HepG2 (cell line): ENCODE measurements around the gene DLL3. TPM values are rescaled to one million over a fixed set of nuclear protein-coding genes. Genes with fewer than 3 reads are reported as not detected.

Source experiments
- ATAD3A ChIP-seq: sonication (generic); formaldehyde crosslinking; IDR thresholded peaks from 2 replicates; pipeline ENCODE4 v1.4.0; 2020; ENCODE audit warnings: missing genetic modification reagents
- CBX5 ChIP-seq: sonication (generic); formaldehyde crosslinking; IDR thresholded peaks from 2 replicates; pipeline ENCODE4 v1.4.0; 2020; ENCODE audit warnings: missing genetic modification reagents, borderline replicate concordance
- CCDC6 ChIP-seq: sonication (generic); formaldehyde crosslinking; IDR thresholded peaks from 2 replicates; pipeline ENCODE4 v1.8.1; 2022; ENCODE audit warnings: mild to moderate bottlenecking, missing genetic modification reagents, moderate library complexity
- CHD2 ChIP-seq: IDR thresholded peaks from 2 replicates; pipeline ENCODE4 v1.6.1; 2011; ENCODE audit warnings: low read depth, low read length, improper control_type of control experiment
- FOSL1 ChIP-seq: sonication (generic); formaldehyde crosslinking; IDR thresholded peaks from 2 replicates; pipeline ENCODE4 v1.9.0; 2021; ENCODE audit warnings: missing genetic modification reagents, borderline replicate concordance
- GTF3A ChIP-seq: sonication (generic); formaldehyde crosslinking; conservative IDR thresholded peaks from 2 replicates; pipeline ENCODE4 v1.4.0; 2020; ENCODE audit warnings: mild to moderate bottlenecking, missing genetic modification reagents
- HCFC1 ChIP-seq: fragments of 150-350 bp; IDR thresholded peaks from 2 replicates; pipeline ENCODE4 v1.6.1; 2014; ENCODE audit warnings: low read depth, low read length
- MYC ChIP-seq: sonication (generic); formaldehyde crosslinking; IDR thresholded peaks from 2 replicates; pipeline ENCODE4 v1.9.0; 2021; ENCODE audit warnings: missing genetic modification reagents, borderline replicate concordance
- ONECUT2 ChIP-seq: sonication (generic); formaldehyde crosslinking; IDR thresholded peaks from 2 replicates; pipeline ENCODE4 v1.4.0; 2020; ENCODE audit warnings: missing genetic modification reagents
- PCBP1 ChIP-seq: fragments of 200-400 bp; formaldehyde crosslinking; IDR thresholded peaks from 2 replicates; pipeline ENCODE4 v1.6.1; 2017; ENCODE audit warnings: mild to moderate bottlenecking, low read depth, low read length, borderline replicate concordance
- RAD51 ChIP-seq: fragments of 450-650 bp; IDR thresholded peaks from 2 replicates; pipeline ENCODE4 v1.6.1; 2016; ENCODE audit warnings: borderline replicate concordance
- SOX5 ChIP-seq: IDR thresholded peaks from 2 replicates; pipeline ENCODE4 v1.6.1; 2016; ENCODE audit warnings: borderline replicate concordance
- TCF12 ChIP-seq, 2 experiments: fragments of 450-650 bp in 1 of 2; sonication (generic) in 1 of 2; formaldehyde crosslinking in 1 of 2; IDR thresholded peaks; 2 replicates each; pipeline versions ENCODE4 v1.6.1 to v1.8.0; 2017 to 2022; ENCODE audit warnings: antibody characterized with exemption in 1 of 2, mild to moderate bottlenecking in 1 of 2, missing genetic modification reagents in 1 of 2, moderate library complexity in 1 of 2
- ZFP1 ChIP-seq: IDR thresholded peaks from 2 replicates; pipeline ENCODE4 v1.6.1; 2016
- ZNF335 ChIP-seq: sonication (generic); formaldehyde crosslinking; IDR thresholded peaks from 2 replicates; pipeline ENCODE4 v1.4.0; 2020; ENCODE audit warnings: missing genetic modification reagents
- ZNF354B ChIP-seq: sonication (generic); formaldehyde crosslinking; IDR thresholded peaks from 2 replicates; pipeline ENCODE4 v1.8.0; 2022; ENCODE audit warnings: mild to moderate bottlenecking, missing genetic modification reagents
- ZNF879 ChIP-seq: sonication (generic); formaldehyde crosslinking; IDR thresholded peaks from 2 replicates; pipeline ENCODE4 v1.8.1; 2023; ENCODE audit warnings: missing genetic modification reagents
- polyA plus RNA-seq, 8 experiments: library from polyadenylated mRNA; depleted of rRNA in 3 of 8; stranded (reverse) in 7 of 8; unstranded in 1 of 8; fragments of >200 nt; fragmentation: Illumina TruSeq in 4 of 8; extraction: Trizol in 4 of 8; gene quantifications; 2 replicates each; pipeline versions ENCODE4 v1.2.1 to v1.2.3, GENCODE V29; 2011 to 2016; ENCODE audit warnings: low read depth in 4 of 8, missing spikeins in 1 of 8, mixed read lengths in 1 of 8; ENCODE audit not compliant: insufficient read depth in 1 of 8
- total RNA-seq, 5 experiments: library from RNA; depleted of rRNA; stranded (reverse); fragments of >200 nt; fragmentation: Illumina TruSeq; extraction: Trizol; gene quantifications; 2 replicates each; pipeline ENCODE4 v1.2.3, GENCODE V29; 2016; ENCODE audit warnings: low read depth in 1 of 5
- TF ChIP-seq, protein P1 (sequence below): sonication (generic); formaldehyde crosslinking; IDR thresholded peaks from 2 replicates; pipeline ENCODE4 v1.9.0; 2022; ENCODE audit warnings: missing genetic modification reagents, mild to moderate bottlenecking, borderline replicate concordance
- TF ChIP-seq, protein P2 (sequence below): sonication (generic); formaldehyde crosslinking; conservative IDR thresholded peaks from 2 replicates; pipeline ENCODE4 v1.4.0; 2020; ENCODE audit warnings: missing genetic modification reagents
- TF ChIP-seq, protein P3 (sequence below): sonication (generic); formaldehyde crosslinking; IDR thresholded peaks from 2 replicates; pipeline ENCODE4 v1.4.0; 2020; ENCODE audit warnings: mild to moderate bottlenecking, missing genetic modification reagents
- TF ChIP-seq, protein P4 (sequence below): sonication (generic); formaldehyde crosslinking; IDR thresholded peaks from 2 replicates; pipeline ENCODE4 v1.8.0; 2022; ENCODE audit warnings: missing genetic modification reagents, mild to moderate bottlenecking, borderline replicate concordance
- TF ChIP-seq, protein P5 (sequence below): IDR thresholded peaks from 2 replicates; pipeline ENCODE4 v1.6.1; 2016; ENCODE audit warnings: missing compliant biosample characterization, missing genetic modification reagents, borderline replicate concordance

Gene DLL3
- total and polyA plus RNA-seq, 2 of the 13 experiments (the other 11 are each of a cell fraction or from before 2014, with no cell fraction given), result 0.35 to 0.55 TPM

DNA sequence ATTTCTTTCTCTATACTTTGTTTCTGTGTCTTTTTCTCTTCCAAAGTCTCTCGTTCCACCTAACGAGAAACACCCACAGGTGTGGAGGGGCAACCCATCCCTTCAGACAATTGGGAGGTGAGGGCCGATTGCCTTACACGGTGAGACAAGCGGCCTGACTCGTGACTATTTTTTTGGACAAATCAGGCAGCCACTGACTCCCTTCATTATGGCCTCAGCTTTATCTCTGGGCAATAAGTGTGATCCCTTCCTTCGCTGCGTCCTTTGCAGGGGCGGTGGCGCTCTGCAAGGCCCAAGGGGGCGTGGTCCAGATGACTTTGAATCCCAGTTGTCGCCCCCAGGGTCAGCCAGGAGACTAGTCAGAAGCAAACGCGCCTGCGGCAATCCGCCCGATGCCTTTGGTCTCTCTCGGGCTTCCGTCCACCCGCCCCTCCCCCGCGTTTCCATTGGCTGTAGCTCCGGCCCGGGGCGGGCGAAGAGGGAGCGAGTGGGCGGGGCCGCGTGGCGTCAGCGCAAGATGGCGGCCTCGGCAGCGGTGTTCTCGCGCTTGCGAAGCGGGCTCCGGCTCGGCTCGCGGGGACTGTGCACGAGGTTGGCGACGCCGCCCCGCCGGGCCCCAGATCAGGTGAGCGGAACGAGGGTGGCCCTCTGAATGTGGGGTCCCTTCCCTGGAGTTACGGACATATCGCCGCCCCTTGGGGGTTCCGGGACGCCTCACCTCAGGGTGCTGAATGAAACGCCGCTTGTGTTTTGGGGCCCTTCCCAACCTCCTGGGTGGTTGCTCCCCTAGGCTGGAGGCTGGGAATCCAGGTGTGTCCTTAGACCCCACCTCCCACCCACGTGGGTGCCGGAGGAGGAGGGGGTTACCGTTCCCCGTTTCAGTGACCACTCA lies 18.2 kb upstream of the DLL3 start, which contains the start of gene TIMM50 (continued):
- TF ChIP-seq, protein P1, sequence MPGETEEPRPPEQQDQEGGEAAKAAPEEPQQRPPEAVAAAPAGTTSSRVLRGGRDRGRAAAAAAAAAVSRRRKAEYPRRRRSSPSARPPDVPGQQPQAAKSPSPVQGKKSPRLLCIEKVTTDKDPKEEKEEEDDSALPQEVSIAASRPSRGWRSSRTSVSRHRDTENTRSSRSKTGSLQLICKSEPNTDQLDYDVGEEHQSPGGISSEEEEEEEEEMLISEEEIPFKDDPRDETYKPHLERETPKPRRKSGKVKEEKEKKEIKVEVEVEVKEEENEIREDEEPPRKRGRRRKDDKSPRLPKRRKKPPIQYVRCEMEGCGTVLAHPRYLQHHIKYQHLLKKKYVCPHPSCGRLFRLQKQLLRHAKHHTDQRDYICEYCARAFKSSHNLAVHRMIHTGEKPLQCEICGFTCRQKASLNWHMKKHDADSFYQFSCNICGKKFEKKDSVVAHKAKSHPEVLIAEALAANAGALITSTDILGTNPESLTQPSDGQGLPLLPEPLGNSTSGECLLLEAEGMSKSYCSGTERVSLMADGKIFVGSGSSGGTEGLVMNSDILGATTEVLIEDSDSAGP, result peak; percentile 83; the same call in 1 of the 2 replicates
- TF ChIP-seq, protein P2, sequence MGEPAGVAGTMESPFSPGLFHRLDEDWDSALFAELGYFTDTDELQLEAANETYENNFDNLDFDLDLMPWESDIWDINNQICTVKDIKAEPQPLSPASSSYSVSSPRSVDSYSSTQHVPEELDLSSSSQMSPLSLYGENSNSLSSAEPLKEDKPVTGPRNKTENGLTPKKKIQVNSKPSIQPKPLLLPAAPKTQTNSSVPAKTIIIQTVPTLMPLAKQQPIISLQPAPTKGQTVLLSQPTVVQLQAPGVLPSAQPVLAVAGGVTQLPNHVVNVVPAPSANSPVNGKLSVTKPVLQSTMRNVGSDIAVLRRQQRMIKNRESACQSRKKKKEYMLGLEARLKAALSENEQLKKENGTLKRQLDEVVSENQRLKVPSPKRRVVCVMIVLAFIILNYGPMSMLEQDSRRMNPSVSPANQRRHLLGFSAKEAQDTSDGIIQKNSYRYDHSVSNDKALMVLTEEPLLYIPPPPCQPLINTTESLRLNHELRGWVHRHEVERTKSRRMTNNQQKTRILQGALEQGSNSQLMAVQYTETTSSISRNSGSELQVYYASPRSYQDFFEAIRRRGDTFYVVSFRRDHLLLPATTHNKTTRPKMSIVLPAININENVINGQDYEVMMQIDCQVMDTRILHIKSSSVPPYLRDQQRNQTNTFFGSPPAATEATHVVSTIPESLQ (CRISPR knock-in tag), result 0 out of 2 replicates have a peak, but pooled peaks have one; percentile 33
- TF ChIP-seq RAD51, result no peak
- TF ChIP-seq FOSL1, result no peak
- peak; percentile 68; the same call in 1 of the 2 replicates for TF ChIP-seq CCDC6 (CRISPR knock-in tag)
- TF ChIP-seq MYC (CRISPR knock-in tag), result peak; percentile 96
- TF ChIP-seq PCBP1, result 0 out of 2 replicates have a peak, but pooled peaks have one; percentile 53
- TF ChIP-seq ZFP1, result peak; percentile 74; the same call in 1 of the 2 replicates
- peak; percentile 70 for TF ChIP-seq ZNF335
- no peak for TF ChIP-seq TCF12 (IDR thresholded peaks at IDR 0.05)
- no peak for TF ChIP-seq TCF12 (CRISPR knock-in tag; IDR thresholded peaks at IDR 0.05)
- TF ChIP-seq HCFC1, result peak; percentile 63
- TF ChIP-seq, protein P3, sequence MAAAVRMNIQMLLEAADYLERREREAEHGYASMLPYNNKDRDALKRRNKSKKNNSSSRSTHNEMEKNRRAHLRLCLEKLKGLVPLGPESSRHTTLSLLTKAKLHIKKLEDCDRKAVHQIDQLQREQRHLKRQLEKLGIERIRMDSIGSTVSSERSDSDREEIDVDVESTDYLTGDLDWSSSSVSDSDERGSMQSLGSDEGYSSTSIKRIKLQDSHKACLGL (CRISPR knock-in tag), result 0 out of 2 replicates have a peak, but pooled peaks have one; percentile 59
- TF ChIP-seq, protein P4, sequence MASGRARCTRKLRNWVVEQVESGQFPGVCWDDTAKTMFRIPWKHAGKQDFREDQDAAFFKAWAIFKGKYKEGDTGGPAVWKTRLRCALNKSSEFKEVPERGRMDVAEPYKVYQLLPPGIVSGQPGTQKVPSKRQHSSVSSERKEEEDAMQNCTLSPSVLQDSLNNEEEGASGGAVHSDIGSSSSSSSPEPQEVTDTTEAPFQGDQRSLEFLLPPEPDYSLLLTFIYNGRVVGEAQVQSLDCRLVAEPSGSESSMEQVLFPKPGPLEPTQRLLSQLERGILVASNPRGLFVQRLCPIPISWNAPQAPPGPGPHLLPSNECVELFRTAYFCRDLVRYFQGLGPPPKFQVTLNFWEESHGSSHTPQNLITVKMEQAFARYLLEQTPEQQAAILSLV (CRISPR knock-in tag), result 0 out of 2 replicates have a peak, but pooled peaks have one; percentile 26
- TF ChIP-seq ZNF879, result peak; percentile 89; the same call in 1 of the 2 replicates
- no peak for TF ChIP-seq ZNF354B (CRISPR knock-in tag)
- TF ChIP-seq SOX5 (CRISPR knock-in tag), result peak; percentile 49; the same call in 1 of the 2 replicates
- TF ChIP-seq, protein P5, sequence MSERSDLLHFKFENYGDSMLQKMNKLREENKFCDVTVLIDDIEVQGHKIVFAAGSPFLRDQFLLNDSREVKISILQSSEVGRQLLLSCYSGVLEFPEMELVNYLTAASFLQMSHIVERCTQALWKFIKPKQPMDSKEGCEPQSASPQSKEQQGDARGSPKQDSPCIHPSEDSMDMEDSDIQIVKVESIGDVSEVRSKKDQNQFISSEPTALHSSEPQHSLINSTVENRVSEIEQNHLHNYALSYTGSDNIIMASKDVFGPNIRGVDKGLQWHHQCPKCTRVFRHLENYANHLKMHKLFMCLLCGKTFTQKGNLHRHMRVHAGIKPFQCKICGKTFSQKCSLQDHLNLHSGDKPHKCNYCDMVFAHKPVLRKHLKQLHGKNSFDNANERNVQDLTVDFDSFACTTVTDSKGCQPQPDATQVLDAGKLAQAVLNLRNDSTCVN (CRISPR knock-in tag), result 0 out of 2 replicates have a peak, but pooled peaks have one; percentile 10
- TF ChIP-seq CBX5 (CRISPR knock-in tag), result peak; percentile 41; the same call in 1 of the 2 replicates
- no peak for TF ChIP-seq ONECUT2
- peak; percentile 72 for TF ChIP-seq CHD2
- TF ChIP-seq ATAD3A (CRISPR knock-in tag), result no peak; the same call in 1 of the 2 replicates
- TF ChIP-seq GTF3A, result no peak
